ENCODE results near the gene ULK4. TPM values are rescaled to one million over a fixed set of nuclear protein-coding genes. Genes with fewer than 3 reads are reported as not detected.

Gene ULK4
- total and polyA plus RNA-seq, 2 of the 8 experiments (the other 6 are each of a cell fraction or from before 2014, with no cell fraction given), result 3.0 to 10.8 TPM

GRCh38 chr3:41212088-41212487, 749.8 kb downstream of the ULK4 start:
- H4K5ac ChIP-seq (ENCODE audit: insufficient read length, low read depth, low read length), result no peak overlapping the region
- FAIRE-seq (no peak), DNase-seq (ENCODE audit: low read depth in 1 of 2, low spot score in 2 of 2) (no peak)
- H2BK120ac ChIP-seq (replicated peaks; ENCODE audit: low read depth, low read length), result no peak overlapping the region
- peaks cover 0 to 3% (median 0%) of the 10 kb centered on the region in 4 experiments; a peak in 1 of 8 replicates for H3K36me3 ChIP-seq (ENCODE audit: control insufficient read depth in 2 of 4, insufficient read depth in 4 of 4, low read length in 3 of 4)
- no peak overlapping the region for H2BK12ac ChIP-seq (ENCODE audit: low read depth, low read length)
- no peak overlapping the region for H3K18ac ChIP-seq (ENCODE audit: extremely low read depth, low read length)
- H3K27me3 ChIP-seq (replicated peaks in 1 of 4; ENCODE audit: control insufficient read depth in 3 of 4, extremely low read depth in 1 of 4, insufficient read depth in 3 of 4, low read length in 3 of 4), result no peaks in the 10 kb centered on the region
- ChIA-PET CTCF (ENCODE audit: partially characterized antibody) (interaction anchor here (0.6 kb wide), 1 partner anchor 269 kb away, joined by 3 read pairs; no protein-coding TSS in a partner anchor), POLR2A (ENCODE audit: partially characterized antibody) (interaction anchor here (1.4 to 5.8 kb wide), 3 partner anchors 11 to 15 kb away, joined by 3 to 80 read pairs (median 24); partner anchors contain the start of gene CTNNB1)
- H3K56ac ChIP-seq (replicated peaks; ENCODE audit: insufficient read length, low read depth, low read length), result no peak overlapping the region
- no peak overlapping the region for H2BK20ac ChIP-seq (ENCODE audit: low read length)
- no peaks in the 10 kb centered on the region for H3K23me2 ChIP-seq (ENCODE audit: low read depth, low read length)
- no peak overlapping the region for H3K4me3 ChIP-seq (ENCODE audit: extremely low read depth in 1 of 4, insufficient read depth in 2 of 4, low read depth in 3 of 4, low read length in 4 of 4)
- WGBS, 2 experiments (ENCODE audit: extremely low coverage in 1 of 2, insufficient coverage in 1 of 2, insufficient read length in 1 of 2, insufficient replicate concordance in 2 of 2, low coverage in 1 of 2, low lambda C conversion rate in 2 of 2, missing lambda C conversion rate in 1 of 2), result 95% methylated on average over 2 of the region's 2 CpGs; no CpG with 5 or more reads in 1 of the 2 experiments
- H3K4me1 ChIP-seq (replicated peaks in 1 of 4; ENCODE audit: control insufficient read depth in 3 of 4, insufficient read depth in 4 of 4, low read length in 3 of 4), result peaks cover 3 to 25% (median 16%) of the 10 kb centered on the region in 4 experiments; a peak in 6 of 7 replicates
- no peak overlapping the region for H3K14ac ChIP-seq (ENCODE audit: insufficient read length)
- H2AK5ac ChIP-seq (ENCODE audit: low read depth, low read length), result no peak overlapping the region
- no peak overlapping the region for H3K9ac ChIP-seq (replicated peaks in 1 of 4; ENCODE audit: extremely low read depth in 1 of 4, low read depth in 3 of 4, low read length in 3 of 4)
- TF ChIP-seq JUN (IDR thresholded peaks at IDR 0.05; ENCODE audit: low read depth, low read length) (no peak), NRF1 (IDR thresholded peaks at IDR 0.05; ENCODE audit: low read depth, low read length) (no peak)
- no peak overlapping the region for H2BK5ac ChIP-seq (ENCODE audit: low read depth, low read length)
- no peak overlapping the region for H4K8ac ChIP-seq (ENCODE audit: extremely low read depth, insufficient read depth, low read length)
- no peak overlapping the region for H3K4ac ChIP-seq (replicated peaks; ENCODE audit: insufficient read length, low read depth, low read length)
- H4K91ac ChIP-seq (replicated peaks; ENCODE audit: insufficient read length, low read length), result no peak overlapping the region
- H2AFZ ChIP-seq (ENCODE audit: low read length), result no peak overlapping the region
- no peak overlapping the region; a peak in 1 of 4 replicates for H3K4me2 ChIP-seq (ENCODE audit: insufficient read depth in 1 of 2, low read depth in 2 of 2, low read length in 2 of 2)
- no peak overlapping the region for H2BK15ac ChIP-seq (ENCODE audit: low read length)
- H3K27ac ChIP-seq (ENCODE audit: low read depth, low read length), result no peak overlapping the region
- peaks cover 53 to 99% of the 10 kb centered on the region in 2 experiments for H3K79me2 ChIP-seq (ENCODE audit: control insufficient read depth in 1 of 2, insufficient read depth in 2 of 2, low read length in 2 of 2)
- H3K79me1 ChIP-seq (ENCODE audit: low read depth, low read length), result no peaks in the 10 kb centered on the region
- peaks cover 30 to 60% of the 10 kb centered on the region in 2 experiments for H4K20me1 ChIP-seq (replicated peaks in 1 of 2; ENCODE audit: control insufficient read depth in 1 of 2, insufficient read depth in 2 of 2, low read length in 2 of 2)
- H3K9me3 ChIP-seq (ENCODE audit: insufficient read depth in 2 of 2, low read depth in 1 of 2, low read length in 1 of 2), result no peaks in the 10 kb centered on the region
- H3K23ac ChIP-seq (ENCODE audit: insufficient read length), result no peak overlapping the region

Data from H1 (cell line).